Measurements from ENCODE around the gene RNF167. TPM values are rescaled to one million over a fixed set of nuclear protein-coding genes. Genes with fewer than 3 reads are reported as not detected.

Gene RNF167
- 67.0 and 87.6 TPM in 2 replicates for total RNA-seq (2014; rRNA removed; shearing (Covaris generic))

- peak; percentile 99 for DNase-seq
- H3K27me3 ChIP-seq (ENCODE audit: control insufficient read depth, insufficient read depth, low read length): no peaks in the 10 kb centered on the region
- H3K36me3 ChIP-seq (replicated peaks; ENCODE audit: control insufficient read depth, insufficient read depth, low read length): peaks cover 28% of the 10 kb centered on the region
- H3K4me3 ChIP-seq (ENCODE audit: insufficient read depth, low read depth, low read length): peak within 1 kb of the TSS; percentile 89
Observed at GRCh38 chr17:4939796-4940554, at the start of gene RNF167, which contains the start of gene SLC25A11. Gene RNF167 (plus strand): TSS chr17:4940268. CDS start chr17:4940910, 642 bp downstream. Gene SLC25A11 (minus strand): TSS chr17:4940046. CDS start chr17:4939910, 136 bp downstream.

- peak; percentile 38 for DNase-seq
- Histone ChIP-seq H3K27me3 (ENCODE audit: control insufficient read depth, insufficient read depth, low read length) (no peaks in the 10 kb centered on the region), H3K36me3 (replicated peaks; ENCODE audit: control insufficient read depth, insufficient read depth, low read length) (peaks cover 31% of the 10 kb centered on the region), H3K4me3 (ENCODE audit: insufficient read depth, low read depth, low read length) (no peak overlapping the region)
Observed at GRCh38 chr17:4891411-4892410, 48.4 kb upstream of the RNF167 start.

- no peak overlapping the region for H3K4me3 ChIP-seq (ENCODE audit: insufficient read depth, low read depth, low read length)
- DNase-seq: peak; percentile 51
- no peaks in the 10 kb centered on the region for H3K27me3 ChIP-seq (ENCODE audit: control insufficient read depth, insufficient read depth, low read length)
- H3K36me3 ChIP-seq (replicated peaks; ENCODE audit: control insufficient read depth, insufficient read depth, low read length): peaks cover 28% of the 10 kb centered on the region
Observed at GRCh38 chr17:4892499-4893221, 47.4 kb upstream of the RNF167 start.

GRCh38 chr17:4893272-4893671 is 46.8 kb upstream of the RNF167 start:
- DNase-seq: peak; percentile 42
- H3K36me3 ChIP-seq (replicated peaks; ENCODE audit: control insufficient read depth, insufficient read depth, low read length): peaks cover 28% of the 10 kb centered on the region
- no peak overlapping the region for H3K4me3 ChIP-seq (ENCODE audit: insufficient read depth, low read depth, low read length)
- no peaks in the 10 kb centered on the region for H3K27me3 ChIP-seq (ENCODE audit: control insufficient read depth, insufficient read depth, low read length)

GRCh38 chr17:4893721-4894560 is 46.1 kb upstream of the RNF167 start:
- Histone ChIP-seq H3K4me3 (ENCODE audit: insufficient read depth, low read depth, low read length) (no peak overlapping the region), H3K27me3 (ENCODE audit: control insufficient read depth, insufficient read depth, low read length) (peaks cover under 1% of the 10 kb centered on the region; the same call in 1 of the 2 replicates)
- peak; percentile 44 for DNase-seq

GRCh38 chr17:4895121-4895520 is 44.9 kb upstream of the RNF167 start:
- Histone ChIP-seq H3K36me3 (replicated peaks; ENCODE audit: control insufficient read depth, insufficient read depth, low read length) (peaks cover 28% of the 10 kb centered on the region), H3K4me3 (ENCODE audit: insufficient read depth, low read depth, low read length) (no peak overlapping the region), H3K27me3 (ENCODE audit: control insufficient read depth, insufficient read depth, low read length) (peaks cover 11% of the 10 kb centered on the region; the same call in 1 of the 2 replicates)
- DNase-seq: peak; percentile 42

More at GRCh38 chr17:4893721-4894560, 46.1 kb upstream of the RNF167 start:
- peaks cover 28% of the 10 kb centered on the region for H3K36me3 ChIP-seq (replicated peaks; ENCODE audit: control insufficient read depth, insufficient read depth, low read length)

GRCh38 chr17:4895657-4896331 is 44.3 kb upstream of the RNF167 start:
- H3K27me3 ChIP-seq (ENCODE audit: control insufficient read depth, insufficient read depth, low read length): peaks cover 15% of the 10 kb centered on the region; the same call in 1 of the 2 replicates
- H3K36me3 ChIP-seq (replicated peaks; ENCODE audit: control insufficient read depth, insufficient read depth, low read length): peaks cover 21% of the 10 kb centered on the region
- H3K4me3 ChIP-seq (ENCODE audit: insufficient read depth, low read depth, low read length): no peak overlapping the region
- DNase-seq: peak; percentile 91

GRCh38 chr17:4896332-4897197 is 43.5 kb upstream of the RNF167 start:
- peaks cover 20% of the 10 kb centered on the region; the same call in 1 of the 2 replicates for H3K27me3 ChIP-seq (ENCODE audit: control insufficient read depth, insufficient read depth, low read length)
- peak; percentile 60 for DNase-seq
- peaks cover 16% of the 10 kb centered on the region for H3K36me3 ChIP-seq (replicated peaks; ENCODE audit: control insufficient read depth, insufficient read depth, low read length)
- H3K4me3 ChIP-seq (ENCODE audit: insufficient read depth, low read depth, low read length): no peak overlapping the region

GRCh38 chr17:4897198-4897687 is 42.8 kb upstream of the RNF167 start:
- Histone ChIP-seq H3K36me3 (replicated peaks; ENCODE audit: control insufficient read depth, insufficient read depth, low read length) (peaks cover 16% of the 10 kb centered on the region), H3K27me3 (ENCODE audit: control insufficient read depth, insufficient read depth, low read length) (peaks cover 22% of the 10 kb centered on the region; the same call in 1 of the 2 replicates), H3K4me3 (ENCODE audit: insufficient read depth, low read depth, low read length) (no peak overlapping the region)
- peak; percentile 35 for DNase-seq

GRCh38 chr17:4897785-4898184 is 42.3 kb upstream of the RNF167 start:
- Histone ChIP-seq H3K36me3 (replicated peaks; ENCODE audit: control insufficient read depth, insufficient read depth, low read length) (peaks cover 16% of the 10 kb centered on the region), H3K4me3 (ENCODE audit: insufficient read depth, low read depth, low read length) (no peak overlapping the region), H3K27me3 (ENCODE audit: control insufficient read depth, insufficient read depth, low read length) (peaks cover 22% of the 10 kb centered on the region; the same call in 1 of the 2 replicates)
- DNase-seq: peak; percentile 22

- Histone ChIP-seq H3K27me3 (ENCODE audit: control insufficient read depth, insufficient read depth, low read length) (peaks cover 22% of the 10 kb centered on the region; the same call in 1 of the 2 replicates), H3K36me3 (replicated peaks; ENCODE audit: control insufficient read depth, insufficient read depth, low read length) (peaks cover 16% of the 10 kb centered on the region), H3K4me3 (ENCODE audit: insufficient read depth, low read depth, low read length) (peak overlapping the region; percentile 64; the same call in 1 of the 2 replicates)
- peak; percentile 16 for DNase-seq
Observed at GRCh38 chr17:4898351-4898750, 41.7 kb upstream of the RNF167 start.

GRCh38 chr17:4898927-4899326 is 41.1 kb upstream of the RNF167 start:
- H3K4me3 ChIP-seq (ENCODE audit: insufficient read depth, low read depth, low read length): peak overlapping the region; percentile 64
- H3K36me3 ChIP-seq (replicated peaks; ENCODE audit: control insufficient read depth, insufficient read depth, low read length): peaks cover 16% of the 10 kb centered on the region
- no peak for DNase-seq
- H3K27me3 ChIP-seq (ENCODE audit: control insufficient read depth, insufficient read depth, low read length): peaks cover 22% of the 10 kb centered on the region; the same call in 1 of the 2 replicates
